Trophoblast cell (in vitro differentiated cells and primary cell): ENCODE measurements around the gene RFC1.
A peak's percentile ranks its signal among the peaks of the same experiment; 100 is the strongest.
"Not testable (repeated sequence)": the region's sequence is repeated elsewhere in the genome, so short reads cannot be mapped to it uniquely, and the experiment has no call there.

Source experiments
- DNase-seq, 2 donors: peaks; one replicate each; pipeline ENCODE4 v3.0.0-alpha.2; 2016
- H2AFZ ChIP-seq: 2 replicates; pipeline ENCODE4 v1.6.1; 2013; ENCODE audit warnings: low read length, moderate library complexity, mild to moderate bottlenecking; ENCODE audit not compliant: insufficient read depth, poor library complexity
- H2AK5ac ChIP-seq: 2 replicates; pipeline ENCODE4 v1.6.1; 2013; ENCODE audit warnings: mild to moderate bottlenecking, low read length
- H2BK120ac ChIP-seq: 2 replicates; pipeline ENCODE4 v1.6.1; 2013; ENCODE audit warnings: low read length, mild to moderate bottlenecking, moderate library complexity; ENCODE audit not compliant: insufficient read depth, poor library complexity
- H2BK12ac ChIP-seq: 2 replicates; pipeline ENCODE4 v1.6.1; 2013; ENCODE audit warnings: mild to moderate bottlenecking, low read length, moderate library complexity
- H2BK5ac ChIP-seq: 2 replicates; pipeline ENCODE4 v1.6.1; 2013; ENCODE audit warnings: low read length, low read depth, moderate library complexity, mild to moderate bottlenecking; ENCODE audit not compliant: poor library complexity
- H3K14ac ChIP-seq: 2 replicates; pipeline ENCODE4 v1.6.1; 2013; ENCODE audit warnings: mild to moderate bottlenecking, low read length
- H3K18ac ChIP-seq: 2 replicates; pipeline ENCODE4 v1.6.1; 2013; ENCODE audit warnings: mild to moderate bottlenecking, low read length
- H3K23ac ChIP-seq: 2 replicates; pipeline ENCODE4 v1.6.1; 2013; ENCODE audit warnings: low read length
- H3K27ac ChIP-seq: 2 replicates; pipeline ENCODE4 v1.5.1; 2013; ENCODE audit warnings: low read depth, mild to moderate bottlenecking, inconsistent platforms, low read length, moderate library complexity
- H3K27me3 ChIP-seq: 2 replicates; pipeline ENCODE4 v1.6.1; 2013; ENCODE audit warnings: inconsistent platforms, mild to moderate bottlenecking, low read length, moderate library complexity; ENCODE audit not compliant: insufficient read depth
- H3K36me3 ChIP-seq, 2 experiments: 1 replicate in 1 of 2; 2 replicates in 1 of 2; pipeline ENCODE4 v1.6.1; 2013; ENCODE audit warnings: low read length in 2 of 2, mild to moderate bottlenecking in 2 of 2, moderate library complexity in 1 of 2; ENCODE audit not compliant: insufficient read depth in 2 of 2, control insufficient read depth in 1 of 2
- H3K4ac ChIP-seq: 2 replicates; pipeline ENCODE4 v1.6.1; 2013; ENCODE audit warnings: low read depth, mild to moderate bottlenecking, low read length, moderate library complexity
- H3K4me1 ChIP-seq, 2 experiments: 1 replicate in 1 of 2; 2 replicates in 1 of 2; pipeline ENCODE4 v1.6.1; 2013; ENCODE audit warnings: low read length in 2 of 2, mild to moderate bottlenecking in 2 of 2, moderate library complexity in 1 of 2; ENCODE audit not compliant: insufficient read depth in 2 of 2, control insufficient read depth in 1 of 2
- H3K4me2 ChIP-seq: 2 replicates; pipeline ENCODE4 v1.6.1; 2013; ENCODE audit warnings: inconsistent platforms, mild to moderate bottlenecking, low read length, moderate library complexity
- H3K4me3 ChIP-seq: 2 replicates; pipeline ENCODE4 v1.5.1; 2013; ENCODE audit warnings: mild to moderate bottlenecking, low read depth, low read length, inconsistent platforms
- H3K79me1 ChIP-seq: one replicate; pipeline ENCODE4 v1.6.1; 2013; ENCODE audit warnings: low read length
- H3K79me2 ChIP-seq: 2 replicates; pipeline ENCODE4 v1.6.1; 2013; ENCODE audit warnings: low read length, mild to moderate bottlenecking; ENCODE audit not compliant: control insufficient read depth, insufficient read depth, poor library complexity
- H3K9ac ChIP-seq: 2 replicates; pipeline ENCODE4 v1.6.1; 2013; ENCODE audit warnings: mild to moderate bottlenecking, low read length
- H3K9me3 ChIP-seq: 2 replicates; pipeline ENCODE4 v1.6.1; 2013; ENCODE audit warnings: low read depth, mild to moderate bottlenecking, control low read depth, inconsistent platforms, low read length; ENCODE audit not compliant: insufficient read depth
- H4K12ac ChIP-seq: 2 replicates; pipeline ENCODE4 v1.6.1; 2013; ENCODE audit warnings: low read depth, mild to moderate bottlenecking, low read length, moderate library complexity
- H4K8ac ChIP-seq: 2 replicates; pipeline ENCODE4 v1.6.1; 2013; ENCODE audit warnings: low read depth, mild to moderate bottlenecking, low read length, moderate library complexity
- H4K91ac ChIP-seq: one replicate; pipeline ENCODE4 v1.6.1; 2013; ENCODE audit warnings: low read depth, mild to moderate bottlenecking, low read length, moderate library complexity
- WGBS: extraction: QIAGEN DNeasy Blood & Tissue Kit; methylation state at CpG from one replicate; pipeline ENCODE4 v1.1.7; 2013; ENCODE audit warnings: missing lambda C conversion rate; ENCODE audit not compliant: insufficient read length, insufficient coverage; ENCODE audit errors: extremely low coverage; 5-methylcytosine and 5-hydroxymethylcytosine counted together

The RFC1 gene

DNA sequence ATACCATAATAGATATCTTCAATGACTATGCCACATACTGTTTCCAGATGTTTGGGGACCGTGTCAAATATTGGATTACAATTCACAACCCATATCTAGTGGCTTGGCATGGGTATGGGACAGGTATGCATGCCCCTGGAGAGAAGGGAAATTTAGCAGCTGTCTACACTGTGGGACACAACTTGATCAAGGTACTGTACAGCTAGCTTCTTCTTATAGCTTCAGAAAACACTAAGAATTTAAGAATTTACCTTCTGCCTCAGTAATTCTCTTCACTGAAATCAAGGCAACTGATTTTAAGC lies 41.4 kb upstream of the RFC1 start:
- no CpG with 5 or more reads among the region's 1 CpG for WGBS
- no peaks in the 10 kb centered on the region for H3K79me2 ChIP-seq
- no peak overlapping the region for H3K27ac ChIP-seq

DNA sequence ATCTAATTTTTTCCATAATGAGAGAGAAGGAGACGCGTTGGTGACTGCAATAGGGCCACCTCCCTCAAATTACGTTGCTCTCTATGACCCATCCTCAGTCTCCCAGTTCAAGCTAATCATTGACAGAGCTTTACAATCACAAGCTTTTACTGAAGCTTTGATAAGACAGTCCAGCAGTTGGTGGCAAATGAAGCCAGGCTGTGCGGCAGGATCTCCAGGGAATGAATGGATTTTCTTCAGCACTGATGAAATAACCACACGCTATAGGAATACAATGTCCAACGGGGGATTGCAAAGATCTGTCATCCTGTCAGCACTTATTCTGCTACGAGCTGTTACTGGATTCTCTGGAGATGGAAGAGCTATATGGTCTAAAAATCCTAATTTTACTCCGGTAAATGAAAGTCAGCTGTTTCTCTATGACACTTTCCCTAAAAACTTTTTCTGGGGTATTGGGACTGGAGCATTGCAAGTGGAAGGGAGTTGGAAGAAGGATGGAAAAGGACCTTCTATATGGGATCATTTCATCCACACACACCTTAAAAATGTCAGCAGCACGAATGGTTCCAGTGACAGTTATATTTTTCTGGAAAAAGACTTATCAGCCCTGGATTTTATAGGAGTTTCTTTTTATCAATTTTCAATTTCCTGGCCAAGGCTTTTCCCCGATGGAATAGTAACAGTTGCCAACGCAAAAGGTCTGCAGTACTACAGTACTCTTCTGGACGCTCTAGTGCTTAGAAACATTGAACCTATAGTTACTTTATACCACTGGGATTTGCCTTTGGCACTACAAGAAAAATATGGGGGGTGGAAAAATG lies 40.8 kb upstream of the RFC1 start, which contains the start of gene KLB:
TSS of gene KLB (plus strand) at position 168 of the 821 bp plus-strand sequence. CDS start at position 188, 20 bp downstream.
- Histone ChIP-seq H3K23ac (no peak within 1 kb of the TSS), H3K79me1 (no peaks in the 10 kb centered on the region), H3K27ac (no peak within 1 kb of the TSS), H4K91ac (no peak within 1 kb of the TSS), H3K27me3 (no peaks in the 10 kb centered on the region), H3K4ac (no peak within 1 kb of the TSS), H3K9me3 (no peaks in the 10 kb centered on the region), H3K4me1 (no peaks in the 10 kb centered on the region), H2BK12ac (no peak within 1 kb of the TSS), H2BK5ac (no peak within 1 kb of the TSS), H3K18ac (no peak within 1 kb of the TSS), H4K12ac (no peak within 1 kb of the TSS), H3K36me3 (no peaks in the 10 kb centered on the region), H4K8ac (no peak within 1 kb of the TSS), H3K4me3 (no peak within 1 kb of the TSS), H2BK120ac (no peak within 1 kb of the TSS), H3K14ac (no peak within 1 kb of the TSS), H3K4me2 (no peak within 1 kb of the TSS), H2AK5ac (no peak within 1 kb of the TSS), H3K9ac (no peak within 1 kb of the TSS), H3K79me2 (no peaks in the 10 kb centered on the region), H2AFZ (no peak within 1 kb of the TSS)
- no CpG with 5 or more reads among the region's 12 CpGs for WGBS
- DNase-seq = no peak

More for the DNA sequence above, 41.4 kb upstream of the RFC1 start:
- no peak overlapping the region for H4K12ac ChIP-seq
- no peak overlapping the region for H2BK5ac ChIP-seq
- DNase-seq = no peak
- H3K18ac ChIP-seq = no peak overlapping the region
- no peak overlapping the region for H3K23ac ChIP-seq
- H4K91ac ChIP-seq = no peak overlapping the region
- no peaks in the 10 kb centered on the region for H3K79me1 ChIP-seq
- no peak overlapping the region for H2AFZ ChIP-seq
- H3K27me3 ChIP-seq = no peaks in the 10 kb centered on the region
- H3K4me1 ChIP-seq = no peaks in the 10 kb centered on the region
- no peak overlapping the region for H2BK120ac ChIP-seq
- no peaks in the 10 kb centered on the region for H3K36me3 ChIP-seq
- H3K4me3 ChIP-seq = no peak overlapping the region
- no peak overlapping the region for H2AK5ac ChIP-seq
- H3K14ac ChIP-seq = no peak overlapping the region
- H3K9me3 ChIP-seq = no peaks in the 10 kb centered on the region
- no peak overlapping the region for H2BK12ac ChIP-seq
- H3K9ac ChIP-seq = no peak overlapping the region
- no peak overlapping the region for H4K8ac ChIP-seq
- H3K4ac ChIP-seq = no peak overlapping the region
- no peak overlapping the region for H3K4me2 ChIP-seq

DNA sequence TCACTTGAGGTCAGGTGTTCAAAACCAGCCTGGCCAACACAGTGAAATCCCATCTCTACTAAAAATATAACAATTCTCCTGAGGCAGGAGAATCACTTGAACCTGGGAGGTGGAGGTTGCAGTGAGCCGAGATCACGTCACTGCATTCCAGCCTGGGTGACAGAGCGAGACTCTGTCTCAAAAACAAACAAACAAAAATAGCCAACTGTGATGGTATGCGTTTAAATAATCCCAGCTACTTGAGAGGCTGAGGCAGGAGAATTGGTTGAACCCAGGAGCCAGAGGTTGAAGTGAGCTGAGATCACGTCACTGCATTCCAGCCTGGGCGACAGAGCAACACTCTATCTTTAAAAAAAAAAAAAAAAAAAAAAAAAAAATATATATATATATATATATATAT lies 35.5 kb upstream of the RFC1 start:
- H2BK120ac ChIP-seq, H3K9ac ChIP-seq, H3K23ac ChIP-seq, H3K4me1 ChIP-seq, H3K14ac ChIP-seq, H3K18ac ChIP-seq, H2BK12ac ChIP-seq, H2AFZ ChIP-seq, H4K12ac ChIP-seq, H4K8ac ChIP-seq, H3K79me2 ChIP-seq, H3K27ac ChIP-seq, H3K27me3 ChIP-seq, H3K9me3 ChIP-seq, H2AK5ac ChIP-seq, H3K4me2 ChIP-seq, H3K79me1 ChIP-seq, H3K4me3 ChIP-seq, H3K36me3 ChIP-seq, H4K91ac ChIP-seq, H2BK5ac ChIP-seq, H3K4ac ChIP-seq: not testable (repeated sequence)
- no CpG with 5 or more reads among the region's 6 CpGs for WGBS
- peak; percentile 45 to 83 for DNase-seq

DNA sequence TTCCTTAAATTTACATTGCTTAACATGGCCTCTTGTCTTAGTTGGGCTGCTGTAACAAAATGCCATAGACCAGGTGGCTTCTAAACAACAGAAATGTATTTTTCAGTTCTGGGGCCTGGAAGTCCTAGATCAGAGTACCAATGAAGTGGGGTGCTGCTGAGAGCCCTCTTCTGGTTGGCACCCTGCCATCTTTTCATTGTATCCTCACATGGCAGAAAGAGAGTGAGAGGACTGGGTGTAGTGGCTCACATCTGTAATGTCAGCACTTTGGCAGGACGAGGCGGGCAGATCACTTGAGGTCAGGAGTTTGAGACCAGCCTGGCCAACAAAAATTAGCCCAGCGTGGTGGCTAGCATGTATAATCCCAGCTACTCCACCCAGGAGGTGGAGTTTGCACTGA lies 28.5 kb upstream of the RFC1 start:
- no peaks in the 10 kb centered on the region for H3K27me3 ChIP-seq
- H4K91ac ChIP-seq = no peak overlapping the region
- H3K23ac ChIP-seq = no peak overlapping the region
- no peak overlapping the region for H2BK120ac ChIP-seq
- H3K9me3 ChIP-seq = no peaks in the 10 kb centered on the region
- H3K18ac ChIP-seq = no peak overlapping the region
- no peak overlapping the region for H3K4ac ChIP-seq
- DNase-seq = no peak
- H2BK5ac ChIP-seq = no peak overlapping the region
- no peak overlapping the region for H2BK12ac ChIP-seq
- no peak overlapping the region for H4K8ac ChIP-seq
- no peak overlapping the region for H3K27ac ChIP-seq
- H3K4me3 ChIP-seq = no peak overlapping the region
- no peaks in the 10 kb centered on the region for H3K36me3 ChIP-seq
- no peak overlapping the region for H2AK5ac ChIP-seq
- no peaks in the 10 kb centered on the region for H3K79me2 ChIP-seq
- no peak overlapping the region for H2AFZ ChIP-seq
- WGBS = no CpG with 5 or more reads among the region's 3 CpGs
- no peak overlapping the region for H3K9ac ChIP-seq
- no peak overlapping the region for H4K12ac ChIP-seq
- H3K4me1 ChIP-seq = no peaks in the 10 kb centered on the region
- H3K4me2 ChIP-seq = no peak overlapping the region
- H3K79me1 ChIP-seq = no peaks in the 10 kb centered on the region
- H3K14ac ChIP-seq = no peak overlapping the region
